ENCODE measurements around the gene FMNL2.
A peak's percentile ranks its signal among the peaks of the same experiment; 100 is the strongest.

Gene FMNL2

DNA sequence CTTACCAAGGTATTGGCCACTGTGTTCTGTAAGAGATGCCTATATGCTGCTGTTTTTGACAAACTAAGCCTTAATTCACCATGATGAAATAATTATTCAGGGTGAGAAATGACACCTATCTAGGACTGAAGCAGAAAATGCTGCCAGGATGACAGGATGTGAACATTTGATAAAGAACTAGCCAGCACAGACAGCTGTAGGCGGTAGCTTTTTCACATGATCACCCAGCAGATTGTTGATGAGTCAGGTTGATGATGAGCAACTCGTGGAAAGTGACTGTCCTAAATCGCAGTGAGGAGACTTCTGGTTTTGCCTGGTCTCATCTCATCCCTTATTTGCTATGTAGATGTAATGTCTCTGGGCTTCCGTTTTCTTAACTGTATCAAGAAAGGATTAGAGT is 238.2 kb downstream of the FMNL2 start:
- DNase-seq (ENCODE audit: low read depth) = peak; percentile 97

DNA sequence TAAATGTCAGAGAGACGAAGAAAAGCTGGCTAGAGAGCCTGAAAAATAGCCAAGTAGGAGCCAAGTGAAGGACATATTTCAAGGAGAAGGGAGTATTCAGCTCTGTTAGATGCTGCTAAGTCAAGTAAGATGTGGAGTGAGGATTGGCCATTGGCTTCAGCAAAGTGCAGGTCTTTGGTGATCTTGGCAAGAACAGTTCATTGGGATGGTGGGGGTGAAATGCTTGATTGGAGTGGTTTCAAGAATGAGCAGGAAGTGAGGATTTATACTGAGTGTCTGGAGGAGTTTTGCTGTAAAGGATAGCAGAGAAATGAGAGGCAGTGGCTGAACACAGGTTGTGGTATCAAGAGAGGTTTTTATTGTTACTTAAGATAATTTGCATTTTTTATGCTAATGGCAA is 242.6 kb downstream of the FMNL2 start:
- no peak overlapping the region for H3K4me3 ChIP-seq (ENCODE audit: control insufficient read depth, low read depth, low read length)
- no peak for DNase-seq (ENCODE audit: low read depth)
- TF ChIP-seq, protein P1, sequence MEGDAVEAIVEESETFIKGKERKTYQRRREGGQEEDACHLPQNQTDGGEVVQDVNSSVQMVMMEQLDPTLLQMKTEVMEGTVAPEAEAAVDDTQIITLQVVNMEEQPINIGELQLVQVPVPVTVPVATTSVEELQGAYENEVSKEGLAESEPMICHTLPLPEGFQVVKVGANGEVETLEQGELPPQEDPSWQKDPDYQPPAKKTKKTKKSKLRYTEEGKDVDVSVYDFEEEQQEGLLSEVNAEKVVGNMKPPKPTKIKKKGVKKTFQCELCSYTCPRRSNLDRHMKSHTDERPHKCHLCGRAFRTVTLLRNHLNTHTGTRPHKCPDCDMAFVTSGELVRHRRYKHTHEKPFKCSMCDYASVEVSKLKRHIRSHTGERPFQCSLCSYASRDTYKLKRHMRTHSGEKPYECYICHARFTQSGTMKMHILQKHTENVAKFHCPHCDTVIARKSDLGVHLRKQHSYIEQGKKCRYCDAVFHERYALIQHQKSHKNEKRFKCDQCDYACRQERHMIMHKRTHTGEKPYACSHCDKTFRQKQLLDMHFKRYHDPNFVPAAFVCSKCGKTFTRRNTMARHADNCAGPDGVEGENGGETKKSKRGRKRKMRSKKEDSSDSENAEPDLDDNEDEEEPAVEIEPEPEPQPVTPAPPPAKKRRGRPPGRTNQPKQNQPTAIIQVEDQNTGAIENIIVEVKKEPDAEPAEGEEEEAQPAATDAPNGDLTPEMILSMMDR (conservative IDR thresholded peaks at IDR 0.05; ENCODE audit: control insufficient read depth, insufficient read depth, low read depth, low read length) = no peak

More for the DNA sequence above, 238.2 kb downstream of the FMNL2 start:
- TF ChIP-seq, protein P1 (conservative IDR thresholded peaks at IDR 0.05; ENCODE audit: control insufficient read depth, insufficient read depth, low read depth, low read length) = no peak
- H3K4me3 ChIP-seq (ENCODE audit: control insufficient read depth, low read depth, low read length) = no peak overlapping the region

DNA sequence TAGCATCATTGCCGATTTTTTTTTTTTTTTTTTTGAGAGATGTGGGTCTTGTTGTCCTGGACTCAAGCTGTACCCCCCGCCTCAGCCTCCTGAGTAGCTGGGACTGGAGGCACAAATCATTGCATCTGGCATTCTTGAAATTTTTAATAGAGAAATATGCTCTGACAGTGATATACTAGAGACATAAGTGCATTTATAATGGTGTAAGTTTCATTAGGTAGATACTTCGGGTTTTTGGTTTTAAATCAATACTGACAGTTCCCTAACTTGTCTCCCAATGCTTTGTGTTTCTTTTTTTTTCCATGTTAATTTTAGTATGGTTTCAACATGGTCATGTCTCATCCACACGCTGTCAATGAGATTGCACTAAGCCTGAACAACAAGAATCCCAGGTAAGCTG is 243.6 kb downstream of the FMNL2 start:
- TF ChIP-seq, protein P1 (conservative IDR thresholded peaks at IDR 0.05; ENCODE audit: control insufficient read depth, insufficient read depth, low read depth, low read length) = no peak
- no peak for DNase-seq (ENCODE audit: low read depth)
- H3K4me3 ChIP-seq (ENCODE audit: control insufficient read depth, low read depth, low read length) = no peak overlapping the region

DNA sequence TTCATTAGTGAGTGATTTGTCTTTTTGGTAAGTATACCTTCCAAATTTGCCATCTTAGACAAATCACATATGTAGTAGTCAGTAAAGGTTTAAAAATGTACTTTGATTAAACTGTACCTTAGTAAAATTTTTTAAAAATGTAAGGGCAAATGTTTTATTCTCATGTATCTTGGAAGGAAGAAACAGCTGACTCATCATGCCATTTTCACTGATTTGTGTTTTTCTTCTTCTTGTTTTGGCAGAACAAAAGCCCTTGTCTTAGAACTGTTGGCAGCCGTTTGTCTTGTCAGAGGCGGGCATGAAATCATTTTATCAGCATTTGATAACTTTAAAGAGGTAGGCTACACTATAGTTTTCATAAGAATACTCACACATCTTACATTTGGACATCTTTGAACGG is 245.7 kb downstream of the FMNL2 start:
- DNase-seq (ENCODE audit: low read depth) = peak; percentile 50
- TF ChIP-seq, protein P1 (conservative IDR thresholded peaks at IDR 0.05; ENCODE audit: control insufficient read depth, insufficient read depth, low read depth, low read length) = no peak
- H3K4me3 ChIP-seq (ENCODE audit: control insufficient read depth, low read depth, low read length) = no peak overlapping the region

DNA sequence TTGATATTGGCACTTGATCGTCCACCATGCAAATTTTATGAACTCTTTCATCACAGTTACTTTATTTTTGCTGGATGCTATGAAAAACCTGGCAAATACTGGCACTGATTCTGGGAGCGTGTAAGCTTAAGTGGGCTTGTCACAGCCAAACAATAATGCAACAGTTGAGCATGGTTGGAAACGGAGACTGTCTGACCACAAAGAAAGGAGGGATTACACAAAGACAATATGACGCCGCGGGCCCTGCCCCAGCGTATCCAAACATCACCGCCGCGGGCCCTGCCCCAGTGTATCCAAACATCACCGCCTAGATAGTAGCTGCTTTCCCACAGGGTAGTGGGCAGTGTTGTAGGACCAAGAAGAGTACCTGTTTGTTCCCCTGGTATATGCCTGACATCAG is 246.4 kb downstream of the FMNL2 start:
- no peak overlapping the region for H3K4me3 ChIP-seq (ENCODE audit: control insufficient read depth, low read depth, low read length)
- TF ChIP-seq, protein P1 (conservative IDR thresholded peaks at IDR 0.05; ENCODE audit: control insufficient read depth, insufficient read depth, low read depth, low read length) = no peak
- no peak for DNase-seq (ENCODE audit: low read depth)

DNA sequence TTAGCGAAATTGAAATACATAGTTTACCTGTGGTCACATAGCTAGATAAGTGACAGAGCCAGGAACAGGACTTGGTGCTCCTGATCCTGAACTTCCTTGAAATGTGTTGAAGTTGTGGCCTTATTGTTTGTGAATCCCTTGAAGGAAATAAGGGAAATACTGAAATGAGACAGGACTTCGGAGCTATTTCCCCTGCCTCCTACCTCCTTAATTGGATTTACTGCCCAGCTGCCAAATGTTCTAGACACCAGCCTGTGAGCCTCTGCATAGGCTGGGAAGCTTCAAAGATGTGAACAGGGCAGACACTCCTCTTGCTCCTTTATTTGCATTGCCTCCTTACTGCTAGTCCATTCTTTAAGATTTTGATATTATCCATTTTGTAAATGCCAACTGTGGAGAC is 247.1 kb downstream of the FMNL2 start:
- TF ChIP-seq, protein P1 (conservative IDR thresholded peaks at IDR 0.05; ENCODE audit: control insufficient read depth, insufficient read depth, low read depth, low read length) = no peak
- no peak overlapping the region for H3K4me3 ChIP-seq (ENCODE audit: control insufficient read depth, low read depth, low read length)
- no peak for DNase-seq (ENCODE audit: low read depth)

Measured in fibroblast of mammary gland (primary cell).